Esophagus muscularis mucosa (tissue), 4 donors: Measurements from ENCODE around the gene PEX11G. TPM values are rescaled to one million over a fixed set of nuclear protein-coding genes. Genes with fewer than 3 reads are reported as not detected.
A peak's percentile ranks its signal among the peaks of the same experiment; 100 is the strongest.
"Not testable (repeated sequence)": the region's sequence is repeated elsewhere in the genome, so short reads cannot be mapped to it uniquely, and the experiment has no call there.

Experiments
- DNase-seq: peaks from one replicate; pipeline ENCODE4 v3.0.0-alpha.2; 2017; ENCODE audit errors: extremely low spot score
- H3K27ac ChIP-seq, 4 donors: fragments of 200-600 bp; sonication (generic); replicated peaks in 1 of 4; 1 replicate in 3 of 4; 2 replicates in 1 of 4; pipeline ENCODE4 v1.5.1; 2016 to 2019; ENCODE audit warnings: mild to moderate bottlenecking in 1 of 4
- H3K27me3 ChIP-seq, 4 donors: fragments of 200-600 bp; sonication (generic); one replicate each; pipeline versions ENCODE4 v1.5.1 to v1.6.0; 2016 to 2019
- H3K36me3 ChIP-seq, 4 donors: fragments of 200-600 bp; sonication (generic); one replicate each; pipeline ENCODE4 v1.5.1; 2016 to 2019
- H3K4me1 ChIP-seq, 4 donors: fragments of 200-600 bp; sonication (generic); one replicate each; pipeline ENCODE4 v1.5.1; 2016 to 2019
- H3K4me3 ChIP-seq, 4 donors: fragments of 200-600 bp; sonication (generic); 1 replicate in 2 of 4; 2 replicates in 2 of 4; pipeline ENCODE4 v1.5.1; 2016 to 2019; ENCODE audit warnings: mild to moderate bottlenecking in 4 of 4, moderate library complexity in 1 of 4
- H3K9me3 ChIP-seq, 4 donors: fragments of 200-600 bp; sonication (generic); 1 replicate in 3 of 4; 2 replicates in 1 of 4; pipeline ENCODE4 v1.5.1; 2016 to 2019
- EP300 ChIP-seq: sonication (generic); formaldehyde crosslinking; IDR thresholded peaks from one replicate; pipeline ENCODE4 v1.6.1; 2017; ENCODE audit warnings: antibody characterized with exemption
- POLR2A ChIP-seq: fragments of 450-650 bp; IDR thresholded peaks from one replicate; pipeline ENCODE4 v1.6.1; 2017; ENCODE audit warnings: antibody characterized with exemption, moderate library complexity, mild to moderate bottlenecking, low read depth
- POLR2AphosphoS5 ChIP-seq, 2 donors: sonication (generic); formaldehyde crosslinking; IDR thresholded peaks; one replicate each; pipeline ENCODE4 v1.6.1; 2017; ENCODE audit warnings: antibody characterized with exemption in 2 of 2
- WGBS: methylation state at CpG from one replicate; pipeline ENCODE4 v1.1.5; 2018; 5-methylcytosine and 5-hydroxymethylcytosine counted together
- intact Hi-C: fragments of 100-400 bp; cut with DNase I; formaldehyde crosslinking; loops from one replicate; pipeline ENCODE4 v1.15.1; 2023
- total RNA-seq, 4 donors: library from RNA; depleted of rRNA; stranded (reverse); fragments of >200 nt; gene quantifications; one replicate each; pipeline versions ENCODE4 v1.1.0 to v1.2.1, GENCODE V29; 2016
- TF ChIP-seq, protein P1 (sequence below), 3 experiments: fragments of 200-600 bp in 2 of 3; fragments of 450-650 bp in 1 of 3; sonication (generic) in 2 of 3; IDR thresholded peaks; one replicate each; pipeline ENCODE4 v1.5.1; 2017 to 2019; ENCODE audit warnings: antibody characterized with exemption in 3 of 3, mild to moderate bottlenecking in 2 of 3, moderate library complexity in 1 of 3

Gene PEX11G
- total RNA-seq, 4 donors from 2014 or later, result 1.7 to 5.3 (median 3.7) TPM

DNA sequence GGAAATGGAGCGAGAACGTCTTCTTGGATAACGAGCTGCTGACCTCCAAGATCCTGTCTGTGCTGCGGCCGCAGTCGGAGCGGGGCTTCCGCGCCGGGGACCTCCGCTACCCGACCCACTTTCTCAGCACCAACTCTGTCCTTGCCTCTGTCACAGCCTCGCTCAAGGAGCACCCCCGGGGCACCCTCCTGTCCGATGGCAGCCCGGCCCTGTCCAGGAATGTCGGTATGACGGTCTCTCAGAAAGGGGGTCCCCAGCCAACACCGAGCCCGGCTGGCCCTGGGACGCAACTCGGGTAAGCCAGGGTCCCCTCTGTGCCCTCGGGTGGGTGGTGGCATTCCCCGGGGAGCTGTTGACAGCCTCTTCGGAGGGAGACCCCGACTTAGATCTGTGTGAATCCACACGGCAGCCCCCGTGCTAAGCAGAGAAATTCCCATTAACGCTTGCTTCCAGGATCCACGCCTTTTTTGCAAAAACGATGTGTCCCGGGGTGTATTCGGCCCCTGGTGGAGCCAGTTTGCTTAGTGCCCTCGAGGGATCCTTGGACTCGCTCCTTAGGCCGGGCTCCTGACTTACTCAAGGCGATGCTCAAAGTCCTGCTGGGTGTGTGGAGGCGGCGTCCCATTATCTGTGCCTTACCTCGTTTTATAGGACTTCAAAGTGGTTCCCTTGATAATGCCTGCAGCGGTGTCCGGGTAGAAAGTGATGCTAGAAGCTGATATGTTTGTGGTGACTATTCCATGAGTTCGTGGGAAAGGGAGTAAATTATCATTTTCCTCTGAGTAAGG lies 48.5 kb downstream of the PEX11G start:
- no peak for DNase-seq
- H3K36me3 ChIP-seq, result peaks cover 33 to 66% (median 56%) of the 10 kb centered on the region in 4 donors
- no peak for TF ChIP-seq POLR2A
- no peak overlapping the region for H3K4me3 ChIP-seq
- no peaks in the 10 kb centered on the region for H3K27me3 ChIP-seq
- H3K4me1 ChIP-seq, result peaks cover 0 to 4% (median 0%) of the 10 kb centered on the region in 4 donors
- H3K27ac ChIP-seq, result no peak overlapping the region
- H3K9me3 ChIP-seq, result no peaks in the 10 kb centered on the region
- WGBS, result 90% methylated on average over 22 of the region's 43 CpGs
- intact Hi-C loops, result no loop called here

DNA sequence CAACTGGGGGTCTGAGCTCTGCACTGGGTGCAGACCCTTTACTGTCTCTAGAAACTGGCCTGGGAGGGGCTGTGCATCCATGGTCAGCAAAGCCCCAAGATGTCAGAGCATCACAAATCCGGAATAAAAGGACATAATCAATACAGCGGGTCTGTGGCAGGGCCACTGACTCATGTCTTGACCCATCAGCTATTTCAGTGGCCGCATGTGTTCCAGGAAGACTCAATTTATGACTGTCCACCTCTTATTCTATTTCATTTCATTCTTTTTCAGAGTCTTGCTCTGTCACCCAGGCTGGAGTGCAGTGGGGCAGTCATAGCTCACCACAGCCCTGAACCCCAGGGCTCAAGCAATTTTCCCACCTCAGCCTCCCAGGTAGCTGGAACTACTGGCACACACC lies 53.2 kb downstream of the PEX11G start:
- no peaks in the 10 kb centered on the region for H3K27me3 ChIP-seq
- no peak for DNase-seq
- 100% methylated on average over 3 of the region's 3 CpGs for WGBS
- H3K27ac ChIP-seq, result peak overlapping the region in 1 of 4 donors; percentile 66
- intact Hi-C loops, result no loop called here
- H3K9me3 ChIP-seq, result no peaks in the 10 kb centered on the region
- H3K4me1 ChIP-seq, result peaks cover 0 to 4% (median 0%) of the 10 kb centered on the region in 4 donors
- H3K4me3 ChIP-seq, result no peak overlapping the region
- TF ChIP-seq POLR2A (no peak), POLR2AphosphoS5 (IDR thresholded peaks at IDR 0.05) (no peak), EP300 (no peak)
- TF ChIP-seq, protein P1, sequence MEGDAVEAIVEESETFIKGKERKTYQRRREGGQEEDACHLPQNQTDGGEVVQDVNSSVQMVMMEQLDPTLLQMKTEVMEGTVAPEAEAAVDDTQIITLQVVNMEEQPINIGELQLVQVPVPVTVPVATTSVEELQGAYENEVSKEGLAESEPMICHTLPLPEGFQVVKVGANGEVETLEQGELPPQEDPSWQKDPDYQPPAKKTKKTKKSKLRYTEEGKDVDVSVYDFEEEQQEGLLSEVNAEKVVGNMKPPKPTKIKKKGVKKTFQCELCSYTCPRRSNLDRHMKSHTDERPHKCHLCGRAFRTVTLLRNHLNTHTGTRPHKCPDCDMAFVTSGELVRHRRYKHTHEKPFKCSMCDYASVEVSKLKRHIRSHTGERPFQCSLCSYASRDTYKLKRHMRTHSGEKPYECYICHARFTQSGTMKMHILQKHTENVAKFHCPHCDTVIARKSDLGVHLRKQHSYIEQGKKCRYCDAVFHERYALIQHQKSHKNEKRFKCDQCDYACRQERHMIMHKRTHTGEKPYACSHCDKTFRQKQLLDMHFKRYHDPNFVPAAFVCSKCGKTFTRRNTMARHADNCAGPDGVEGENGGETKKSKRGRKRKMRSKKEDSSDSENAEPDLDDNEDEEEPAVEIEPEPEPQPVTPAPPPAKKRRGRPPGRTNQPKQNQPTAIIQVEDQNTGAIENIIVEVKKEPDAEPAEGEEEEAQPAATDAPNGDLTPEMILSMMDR (IDR thresholded peaks at IDR 0.05), result no peak
- peaks cover 0 to 27% (median 13%) of the 10 kb centered on the region in 4 donors for H3K36me3 ChIP-seq

- WGBS, result 86% methylated on average over 10 of the region's 10 CpGs
- Histone ChIP-seq H3K4me3 (no peak overlapping the region), H3K27ac (no peak overlapping the region), H3K4me1 (peaks cover 0 to 4% (median 0%) of the 10 kb centered on the region in 4 donors), H3K36me3 (peaks cover 0 to 15% (median 4%) of the 10 kb centered on the region in 4 donors), H3K9me3 (no peaks in the 10 kb centered on the region), H3K27me3 (no peaks in the 10 kb centered on the region)
- TF ChIP-seq EP300, result no peak
- no peak for TF ChIP-seq POLR2AphosphoS5 (IDR thresholded peaks at IDR 0.05)
- TF ChIP-seq, protein P1 (IDR thresholded peaks at IDR 0.05), result no peak
- TF ChIP-seq POLR2A, result no peak
- intact Hi-C loops, result no loop called here
- DNase-seq, result no peak
Measured at GRCh38 chr19:7434391-7434790, 54.4 kb downstream of the PEX11G start.

DNA sequence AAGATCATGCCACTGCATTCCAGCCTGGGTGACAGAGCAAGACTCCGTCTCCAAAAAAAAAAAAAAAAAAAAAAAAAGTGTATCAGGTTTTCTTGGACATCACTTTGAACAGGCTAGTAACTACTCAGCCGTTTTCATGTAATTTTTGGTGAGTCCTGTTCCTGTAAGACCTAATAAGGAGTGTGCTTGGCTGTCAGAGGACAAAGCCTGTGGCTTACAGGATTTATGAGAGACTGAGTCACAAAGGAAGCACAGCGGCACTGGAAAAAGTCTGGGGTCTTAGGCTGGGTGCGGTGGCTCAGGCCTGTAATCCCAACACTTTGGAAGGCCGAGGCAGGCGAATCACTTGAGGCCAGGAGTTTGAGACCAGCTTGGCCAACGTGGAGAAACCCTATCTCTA lies 55.4 kb downstream of the PEX11G start:
- H3K36me3 ChIP-seq, intact Hi-C loops, H3K9me3 ChIP-seq, H3K4me3 ChIP-seq, H3K4me1 ChIP-seq, H3K27me3 ChIP-seq, H3K27ac ChIP-seq, DNase-seq: not testable (repeated sequence)
- 91% methylated on average over 7 of the region's 7 CpGs for WGBS

- Histone ChIP-seq H3K4me3 (no peak overlapping the region), H3K36me3 (peaks cover 0 to 7% (median 5%) of the 10 kb centered on the region in 4 donors), H3K9me3 (no peaks in the 10 kb centered on the region), H3K4me1 (no peaks in the 10 kb centered on the region), H3K27me3 (no peaks in the 10 kb centered on the region), H3K27ac (no peak overlapping the region)
- TF ChIP-seq POLR2AphosphoS5 (IDR thresholded peaks at IDR 0.05) (no peak), EP300 (no peak), POLR2A (no peak)
- TF ChIP-seq, protein P1 (IDR thresholded peaks at IDR 0.05), result no peak
- 79% methylated on average over 8 of the region's 8 CpGs for WGBS
- intact Hi-C loops, result no loop called here
- no peak for DNase-seq
Measured at GRCh38 chr19:7429638-7430282, 59.1 kb downstream of the PEX11G start.
